ENCODE data around the gene PKD2. TPM values are rescaled to one million over a fixed set of nuclear protein-coding genes. Genes with fewer than 3 reads are reported as not detected.

The PKD2 gene
- total and polyA plus RNA-seq, 2 of the 13 experiments (the other 11 are each of a cell fraction or from before 2014, with no cell fraction given): 5.6 to 9.1 TPM

GRCh38 chr4:88077911-88078524, 70.6 kb downstream of the PKD2 start (continued):
- no peak for TF ChIP-seq HINFP (CRISPR knock-in tag; IDR thresholded peaks at IDR 0.05; ENCODE audit: low read depth)
- TF ChIP-seq ZNF691 (CRISPR knock-in tag; IDR thresholded peaks at IDR 0.05; ENCODE audit: borderline replicate concordance, low read depth): no peak
- TF ChIP-seq ZNF703 (CRISPR knock-in tag; IDR thresholded peaks at IDR 0.05; ENCODE audit: borderline replicate concordance): no peak

DNA sequence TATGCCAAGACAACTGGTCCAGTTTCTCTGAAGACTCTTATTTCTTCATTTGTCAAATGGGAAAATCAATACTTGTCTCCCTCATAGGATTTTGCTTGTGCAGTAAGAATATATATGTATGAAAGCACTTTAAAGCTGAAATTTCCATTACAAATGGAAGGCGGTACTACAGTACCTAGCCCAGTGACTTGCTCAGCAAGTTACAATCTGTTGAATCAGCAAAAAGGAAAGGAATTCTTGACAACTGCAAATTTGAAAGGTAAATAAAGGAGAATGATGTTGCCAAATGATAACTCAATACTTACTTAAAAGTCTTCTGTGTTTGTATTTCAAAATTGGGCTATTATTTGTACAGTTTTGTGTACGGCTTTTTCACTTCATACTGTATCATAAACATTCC, 71.1 kb downstream of the PKD2 start:
- FAIRE-seq (no peak), ATAC-seq (no peak), DNase-seq (ENCODE audit: low spot score) (no peak)
- Histone ChIP-seq H3K36me3 (replicated peaks in 1 of 2; ENCODE audit: control insufficient read depth in 1 of 2, insufficient read depth in 2 of 2, low read length in 2 of 2) (peaks cover 2 to 18% of the 10 kb centered on the region in 2 experiments; a peak in 4 of 5 replicates), H3K27me3 (ENCODE audit: control insufficient read depth in 1 of 2, insufficient read depth in 2 of 2, low read length in 2 of 2) (no peaks in the 10 kb centered on the region), H3K9ac (ENCODE audit: insufficient read depth, low read depth, low read length) (no peak overlapping the region), H3K4me3 (replicated peaks in 1 of 3; ENCODE audit: insufficient read depth in 1 of 3, low read depth in 2 of 3, low read length in 3 of 3) (no peak overlapping the region), H3K4me1 (ENCODE audit: insufficient read depth, low read length) (peaks cover 8% of the 10 kb centered on the region; the same call in 1 of the 2 replicates), H4K20me1 (ENCODE audit: insufficient read depth, low read length) (no peaks in the 10 kb centered on the region), H3K79me2 (ENCODE audit: insufficient read depth, low read length) (no peaks in the 10 kb centered on the region), H3K9me3 (ENCODE audit: low read length) (no peaks in the 10 kb centered on the region), H3K27ac (ENCODE audit: extremely low read length, insufficient read depth, low read length) (no peak overlapping the region), H3K4me2 (ENCODE audit: low read depth, low read length) (no peak overlapping the region), H2AFZ (ENCODE audit: low read length) (no peak overlapping the region)
- BruUV-seq (replicated peaks): no TSS peak
- intact Hi-C loops (cut with micrococcal nuclease; ENCODE audit: unreplicated experiment): no loop called here
- TF ChIP-seq ZNF44 (CRISPR knock-in tag; IDR thresholded peaks at IDR 0.05) (no peak), ATF7-NPFF (CRISPR knock-in tag; IDR thresholded peaks at IDR 0.05; ENCODE audit: low read depth) (no peak), MAFF (IDR thresholded peaks at IDR 0.05; ENCODE audit: low read depth, low read length) (peak; percentile 98), MAZ (IDR thresholded peaks at IDR 0.05; ENCODE audit: borderline replicate concordance, low read depth, low read length) (no peak), MAZ (CRISPR knock-in tag; IDR thresholded peaks at IDR 0.05; ENCODE audit: low read depth) (no peak), MAFK (conservative IDR thresholded peaks at IDR 0.05 in 1 of 2, IDR thresholded peaks at IDR 0.05 in 1 of 2; ENCODE audit: low read length in 2 of 2) (peak; percentile 98 to 99), ZNF709 (CRISPR knock-in tag; IDR thresholded peaks at IDR 0.05) (no peak)
- POLR2A ChIA-PET: no interaction called here
- 99% methylated on average over 2 of the region's 2 CpGs for WGBS (ENCODE audit: low lambda C conversion rate)
- in situ Hi-C loops (cut with HindIII; ENCODE audit: extremely low pct_ligation_motif_present, low pct_unique_long_range_greater_than_20kb): no loop called here
- CTCF ChIA-PET (ENCODE audit: low intra/inter-chr PET ratio, low total read pairs): no interaction called here

Data from HepG2 (cell line).